Nephron (organoid): Measurements from ENCODE around the gene GNAI3.

Experiments used
- H3K27ac Mint-ChIP-seq, 3 experiments: 2 replicates each; pipeline ENCODE4 v1.8.0; 2020; ENCODE audit warnings: mixed read lengths in 3 of 3, mild to moderate bottlenecking in 2 of 3, moderate library complexity in 1 of 3
- H3K27me3 Mint-ChIP-seq: 2 replicates; pipeline ENCODE4 v1.8.0; 2021; ENCODE audit warnings: low read depth, mild to moderate bottlenecking, moderate library complexity, mixed read lengths
- H3K36me3 Mint-ChIP-seq: 2 replicates; pipeline ENCODE4 v1.8.0; 2020; ENCODE audit warnings: low read depth, mixed read lengths
- H3K4me1 Mint-ChIP-seq: 2 replicates; pipeline ENCODE4 v1.8.0; 2020; ENCODE audit warnings: mixed read lengths
- H3K4me3 Mint-ChIP-seq, 3 experiments: 2 replicates each; pipeline ENCODE4 v1.8.0; 2020; ENCODE audit warnings: mild to moderate bottlenecking in 3 of 3, mixed read lengths in 3 of 3, moderate library complexity in 2 of 3
- H3K9me3 Mint-ChIP-seq: 2 replicates; pipeline ENCODE4 v1.8.0; 2020; ENCODE audit warnings: mixed read lengths
- CTCF ChIP-seq, 3 experiments: fragments of 200-600 bp; sonication (generic); IDR thresholded peaks; one replicate each; pipeline ENCODE4 v1.5.0; 2021; ENCODE audit warnings: antibody characterized with exemption in 3 of 3; ENCODE audit not compliant: unreplicated experiment in 3 of 3

GNAI3 gene

GRCh38 chr1:109653306-109653705 lies 104.9 kb downstream of the GNAI3 start:
- peak overlapping the region; percentile 61 to 77 (median 70) for H3K4me3 Mint-ChIP-seq
- H3K27ac Mint-ChIP-seq = peak overlapping the region in 1 of 3 experiments; percentile 22
- no peaks in the 10 kb centered on the region for H3K9me3 Mint-ChIP-seq
- no peak for TF ChIP-seq CTCF (IDR thresholded peaks at IDR 0.05; ENCODE audit: unreplicated experiment in 3 of 3)
- H3K36me3 Mint-ChIP-seq = no peaks in the 10 kb centered on the region
- H3K27me3 Mint-ChIP-seq = peaks cover 25% of the 10 kb centered on the region
- peaks cover 33% of the 10 kb centered on the region for H3K4me1 Mint-ChIP-seq

- H3K9me3 Mint-ChIP-seq = no peaks in the 10 kb centered on the region
- peaks cover 34% of the 10 kb centered on the region for H3K4me1 Mint-ChIP-seq
- peak overlapping the region; percentile 67 to 95 (median 71) for H3K4me3 Mint-ChIP-seq
- H3K27ac Mint-ChIP-seq = peak overlapping the region in 1 of 3 experiments; percentile 17
- H3K36me3 Mint-ChIP-seq = peaks cover 4% of the 10 kb centered on the region
- H3K27me3 Mint-ChIP-seq = peaks cover 25% of the 10 kb centered on the region
- no peak for TF ChIP-seq CTCF (IDR thresholded peaks at IDR 0.05; ENCODE audit: unreplicated experiment in 3 of 3)
Observed at GRCh38 chr1:109654519-109654918, 106.1 kb downstream of the GNAI3 start.

GRCh38 chr1:109655615-109656519 lies 107.5 kb downstream of the GNAI3 start, which contains the start of gene GSTM4:
GSTM4 (plus strand) TSS chr1:109656099; CDS start chr1:109656390, 291 bp downstream.
- H3K4me1 Mint-ChIP-seq = peaks cover 42% of the 10 kb centered on the region
- peak within 1 kb of the TSS; percentile 71 to 95 (median 87) for H3K27ac Mint-ChIP-seq
- H3K9me3 Mint-ChIP-seq = no peaks in the 10 kb centered on the region
- H3K27me3 Mint-ChIP-seq = peaks cover 21% of the 10 kb centered on the region
- peak within 1 kb of the TSS; percentile 94 to 96 (median 95) for H3K4me3 Mint-ChIP-seq
- no peak for TF ChIP-seq CTCF (IDR thresholded peaks at IDR 0.05; ENCODE audit: unreplicated experiment in 3 of 3)
- peaks cover 12% of the 10 kb centered on the region for H3K36me3 Mint-ChIP-seq

GRCh38 chr1:109657395-109657794 lies 109.0 kb downstream of the GNAI3 start:
- Mint-ChIP-seq H3K4me3 (peak overlapping the region; percentile 78 to 94 (median 82)), H3K9me3 (no peaks in the 10 kb centered on the region), H3K27me3 (peaks cover 14% of the 10 kb centered on the region), H3K27ac (no peak overlapping the region), H3K36me3 (peaks cover 17% of the 10 kb centered on the region), H3K4me1 (peaks cover 42% of the 10 kb centered on the region)
- no peak for TF ChIP-seq CTCF (IDR thresholded peaks at IDR 0.05; ENCODE audit: unreplicated experiment in 3 of 3)

DNA sequence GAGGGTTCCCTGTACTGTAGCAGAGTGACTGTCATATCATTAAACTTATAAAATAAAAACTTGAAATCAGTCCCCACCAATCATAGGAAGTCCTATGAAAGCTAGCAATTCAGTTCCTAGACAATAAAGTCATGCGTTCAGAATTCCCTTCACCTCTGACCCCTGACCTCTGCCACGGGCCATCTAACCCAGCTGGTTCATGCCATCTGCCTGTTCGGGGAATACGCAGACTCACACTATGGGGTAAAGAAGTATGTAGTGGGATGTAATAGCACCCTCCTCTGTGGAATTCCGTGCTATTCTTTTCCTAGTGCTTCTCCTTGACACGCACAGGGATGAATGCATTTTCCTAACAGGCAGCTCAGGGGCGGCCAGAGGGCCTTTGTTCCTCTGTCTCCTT lies 109.6 kb downstream of the GNAI3 start:
- H3K4me1 Mint-ChIP-seq = peaks cover 41% of the 10 kb centered on the region
- H3K4me3 Mint-ChIP-seq = peak overlapping the region; percentile 78 to 94 (median 82)
- H3K9me3 Mint-ChIP-seq = no peaks in the 10 kb centered on the region
- no peak for TF ChIP-seq CTCF (IDR thresholded peaks at IDR 0.05; ENCODE audit: unreplicated experiment in 3 of 3)
- H3K27ac Mint-ChIP-seq = peak overlapping the region in 1 of 3 experiments; percentile 9
- peaks cover 17% of the 10 kb centered on the region for H3K36me3 Mint-ChIP-seq
- H3K27me3 Mint-ChIP-seq = peaks cover 14% of the 10 kb centered on the region
